Choroid plexus epithelial cell (primary cell): ENCODE measurements around the gene OXSM.
A peak's percentile ranks its signal among the peaks of the same experiment; 100 is the strongest.

ENCODE experiments used
- DNase-seq: peaks from one replicate; pipeline ENCODE4 v3.0.0-alpha.2; 2010; ENCODE audit warnings: low read depth
- H3K4me3 ChIP-seq: 2 replicates; pipeline ENCODE4 v1.5.1; 2011; ENCODE audit warnings: low read depth, mild to moderate bottlenecking, control low read depth, low read length, moderate library complexity
- TF ChIP-seq, protein P1 (sequence below): conservative IDR thresholded peaks from 2 replicates; pipeline ENCODE4 v1.5.1; 2011; ENCODE audit warnings: low read depth, mild to moderate bottlenecking, control low read depth, inconsistent platforms, low read length, moderate library complexity

Gene OXSM

GRCh38 chr3:25782938-25783660, 6.8 kb upstream of the OXSM start, which contains the start of gene NGLY1:
Gene NGLY1, minus strand, starts transcription at chr3:25783443. Its CDS starts 53 bp downstream, at chr3:25783390.
- peak within 1 kb of the TSS; percentile 88 for H3K4me3 ChIP-seq
- DNase-seq = peak; percentile 85
- TF ChIP-seq, protein P1, sequence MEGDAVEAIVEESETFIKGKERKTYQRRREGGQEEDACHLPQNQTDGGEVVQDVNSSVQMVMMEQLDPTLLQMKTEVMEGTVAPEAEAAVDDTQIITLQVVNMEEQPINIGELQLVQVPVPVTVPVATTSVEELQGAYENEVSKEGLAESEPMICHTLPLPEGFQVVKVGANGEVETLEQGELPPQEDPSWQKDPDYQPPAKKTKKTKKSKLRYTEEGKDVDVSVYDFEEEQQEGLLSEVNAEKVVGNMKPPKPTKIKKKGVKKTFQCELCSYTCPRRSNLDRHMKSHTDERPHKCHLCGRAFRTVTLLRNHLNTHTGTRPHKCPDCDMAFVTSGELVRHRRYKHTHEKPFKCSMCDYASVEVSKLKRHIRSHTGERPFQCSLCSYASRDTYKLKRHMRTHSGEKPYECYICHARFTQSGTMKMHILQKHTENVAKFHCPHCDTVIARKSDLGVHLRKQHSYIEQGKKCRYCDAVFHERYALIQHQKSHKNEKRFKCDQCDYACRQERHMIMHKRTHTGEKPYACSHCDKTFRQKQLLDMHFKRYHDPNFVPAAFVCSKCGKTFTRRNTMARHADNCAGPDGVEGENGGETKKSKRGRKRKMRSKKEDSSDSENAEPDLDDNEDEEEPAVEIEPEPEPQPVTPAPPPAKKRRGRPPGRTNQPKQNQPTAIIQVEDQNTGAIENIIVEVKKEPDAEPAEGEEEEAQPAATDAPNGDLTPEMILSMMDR = no peak

DNA sequence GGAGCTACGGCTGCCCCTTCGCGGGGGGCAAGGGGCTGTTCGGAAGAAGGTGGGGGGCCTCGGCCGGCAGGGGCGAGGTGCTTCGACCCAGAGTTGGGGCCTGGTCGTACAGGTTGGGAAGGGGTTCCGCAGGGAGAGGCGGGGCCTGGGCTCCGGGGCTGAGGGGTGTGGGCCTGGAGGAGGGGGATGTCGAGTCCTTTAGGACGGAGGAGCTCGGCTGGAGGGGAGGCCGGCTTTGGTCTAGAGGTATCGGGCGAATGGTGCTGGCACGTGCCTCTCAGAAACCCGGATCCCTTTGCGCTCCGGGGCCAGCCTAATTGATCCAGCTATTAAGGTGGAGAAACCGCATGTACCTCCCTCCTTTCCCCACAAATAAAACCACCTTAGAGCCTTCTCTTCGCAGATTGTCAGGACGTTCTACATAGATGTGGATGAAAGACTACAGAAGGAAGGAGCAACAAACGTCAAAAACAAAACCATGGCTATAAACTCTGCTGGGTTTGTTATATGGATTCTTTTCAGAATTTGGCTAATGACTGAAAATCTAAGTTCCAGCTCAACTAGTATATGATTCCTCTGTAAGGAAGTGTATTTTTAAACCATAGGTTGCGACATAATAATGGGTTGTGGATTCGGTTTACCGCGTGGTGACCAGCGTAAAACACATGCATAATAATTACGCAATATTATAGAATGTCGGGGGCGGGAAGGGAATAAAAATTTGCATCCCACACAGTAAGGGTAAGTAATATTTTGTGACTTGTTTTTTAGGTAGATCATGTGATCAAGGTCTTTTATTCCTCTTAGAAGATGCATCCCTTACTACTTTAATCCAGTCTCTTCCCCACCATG, 6.0 kb upstream of the OXSM start:
- H3K4me3 ChIP-seq = peak overlapping the region; percentile 78
- TF ChIP-seq, protein P1 = no peak
- peak; percentile 45 for DNase-seq

GRCh38 chr3:25784971-25785370, 4.9 kb upstream of the OXSM start:
- H3K4me3 ChIP-seq = no peak overlapping the region
- no peak for DNase-seq
- TF ChIP-seq, protein P1 = no peak

DNA sequence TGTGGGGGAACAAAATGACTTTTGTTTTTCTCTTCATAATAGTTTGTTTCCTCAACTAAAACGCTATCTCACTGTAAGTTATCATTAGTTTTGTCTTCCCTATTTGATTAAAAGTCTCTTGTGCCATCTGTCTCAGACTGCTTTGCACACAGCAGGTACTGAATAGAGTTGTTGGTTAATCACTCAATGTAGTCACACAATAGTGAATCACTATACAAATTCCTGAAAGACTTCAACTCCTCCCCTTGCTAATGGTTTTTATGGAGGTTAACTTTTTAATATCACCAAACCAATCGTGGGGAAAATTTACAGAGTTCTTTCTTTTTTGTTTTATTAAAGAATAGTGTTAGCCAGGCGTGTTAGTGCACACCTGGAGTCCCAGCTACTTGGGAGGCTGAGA, 4.1 kb upstream of the OXSM start:
- H3K4me3 ChIP-seq = no peak overlapping the region
- DNase-seq = no peak
- TF ChIP-seq, protein P1 = no peak

DNA sequence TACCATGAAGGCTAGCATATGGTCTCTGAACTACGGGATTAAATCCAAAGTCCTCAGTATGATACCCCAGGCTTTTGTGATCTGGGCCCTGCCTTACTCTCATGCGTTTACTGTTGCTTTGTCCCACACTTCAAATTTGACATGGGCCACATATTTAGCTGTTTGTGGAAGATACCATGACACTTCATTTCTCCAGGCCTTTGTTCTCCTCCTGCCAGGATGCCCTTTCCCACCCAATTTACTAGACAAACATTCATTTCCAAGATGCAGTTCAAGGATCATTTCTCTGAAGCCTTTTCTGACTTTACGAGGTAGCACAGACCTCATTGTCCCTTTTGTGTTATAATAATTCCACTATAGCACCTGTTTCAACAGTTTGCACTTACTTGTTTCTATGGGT, 2.2 kb upstream of the OXSM start:
- no peak for DNase-seq
- no peak overlapping the region for H3K4me3 ChIP-seq
- TF ChIP-seq, protein P1 = no peak

GRCh38 chr3:25789209-25789595, 688 bp upstream of the OXSM start:
- DNase-seq = no peak
- H3K4me3 ChIP-seq = peak overlapping the region; percentile 68
- TF ChIP-seq, protein P1 = no peak

- DNase-seq = no peak
- TF ChIP-seq, protein P1 = no peak
- no peak overlapping the region for H3K4me3 ChIP-seq
Measured at GRCh38 chr3:25801786-25802185, 11.9 kb downstream of the OXSM start.
